GM12878 (cell line): ENCODE data around the gene PPP1R7. TPM values are rescaled to one million over a fixed set of nuclear protein-coding genes. Genes with fewer than 3 reads are reported as not detected.

Source experiments
- ATAC-seq: fragments of 200-7000 bp; cut with Tn5 transposase; 3 replicates; pipeline ENCODE4 v1.9.1; 2020; ENCODE audit warnings: mild to moderate bottlenecking, moderate library complexity
- BruUV-seq: library from RNA; stranded (reverse); fragments of 400-500 nt; replicated peaks from 2 replicates; lab custom pipeline; 2021; lab: Mats Ljungman, UMichigan
- CTCF ChIA-PET: fragments of 300-600 bp; sonication (Branson Sonifier 250); formaldehyde crosslinking; extraction: SDS; loops from one replicate; lab custom pipeline; 2021; ENCODE audit warnings: inconsistent platforms; lab: Yijun Ruan, JAX
- POLR2A ChIA-PET: fragments of 350-600 bp; formaldehyde crosslinking; extraction: SDS; loops from one replicate; lab custom pipeline; 2021; ENCODE audit warnings: inconsistent platforms; lab: Charles Lee
- RAD21 ChIA-PET: fragments of 300-600 bp; sonication (Branson Sonifier 250); formaldehyde crosslinking; loops from one replicate; lab custom pipeline; 2023; ENCODE audit warnings: antibody characterized with exemption; ENCODE audit not compliant: unreplicated experiment; lab: Charles Lee
- SMC1A ChIA-PET: fragments of 300-600 bp; sonication (Branson Sonifier 250); formaldehyde crosslinking; loops from one replicate; lab custom pipeline; 2023; ENCODE audit not compliant: unreplicated experiment, uncharacterized antibody; lab: Charles Lee
- DNase-seq: peaks from one replicate; pipeline ENCODE4 v3.0.0-alpha.2; 2011; ENCODE audit warnings: low read depth, low spot score
- FAIRE-seq: peaks from 3 replicates; lab custom pipeline; 2011; peaks lifted over from hg19 to GRCh38; lab: Jason Lieb, UNC
- H2AFZ ChIP-seq: 2 replicates; pipeline ENCODE4 v1.6.0; 2011; ENCODE audit warnings: low read depth, low read length, control low read depth; ENCODE audit not compliant: control insufficient read depth
- H3K27ac ChIP-seq: 2 replicates; pipeline ENCODE4 v1.5.1; 2011; ENCODE audit warnings: control low read depth; ENCODE audit not compliant: control insufficient read depth, insufficient read depth
- H3K27me3 ChIP-seq, 2 experiments: replicated peaks in 1 of 2; 2 replicates each; pipeline versions ENCODE4 v1.6.0 to v1.6.1; 2011; ENCODE audit warnings: low read length in 1 of 2; ENCODE audit not compliant: control insufficient read depth in 2 of 2, insufficient read depth in 2 of 2
- H3K36me3 ChIP-seq, 2 experiments: 2 replicates each; pipeline ENCODE4 v1.5.1; 2011; ENCODE audit warnings: low read length in 1 of 2; ENCODE audit not compliant: control insufficient read depth in 2 of 2, insufficient read depth in 2 of 2
- H3K4me1 ChIP-seq: 2 replicates; pipeline ENCODE4 v1.6.1; 2011; ENCODE audit warnings: mild to moderate bottlenecking, low read length, moderate library complexity, mixed read lengths; ENCODE audit not compliant: control insufficient read depth, insufficient read depth
- H3K4me2 ChIP-seq: 2 replicates; pipeline ENCODE4 v1.6.0; 2011; ENCODE audit warnings: control low read depth; ENCODE audit not compliant: control insufficient read depth, insufficient read depth
- H3K4me3 ChIP-seq: fragments of 200-600 bp; sonication (generic); 2 replicates; pipeline ENCODE4 v1.5.1; 2016
- H3K79me2 ChIP-seq: 2 replicates; pipeline ENCODE4 v1.6.0; 2011; ENCODE audit warnings: low read length; ENCODE audit not compliant: control insufficient read depth, insufficient read depth
- H3K9ac ChIP-seq: 2 replicates; pipeline ENCODE4 v1.8.0; 2011; ENCODE audit warnings: low read length, control low read depth, mixed read lengths; ENCODE audit not compliant: control insufficient read depth, insufficient read depth
- H3K9me3 ChIP-seq: replicated peaks from 3 replicates; pipeline ENCODE4 v1.5.1; 2011; ENCODE audit warnings: mild to moderate bottlenecking, low read length; ENCODE audit not compliant: control insufficient read depth, insufficient read depth
- H4K20me1 ChIP-seq: 2 replicates; pipeline ENCODE4 v1.6.0; 2011; ENCODE audit not compliant: control insufficient read depth, insufficient read depth
- ATF2 ChIP-seq: IDR thresholded peaks from 2 replicates; pipeline ENCODE4 v1.6.1; 2012; ENCODE audit warnings: low read length, inconsistent platforms
- BCL3 ChIP-seq: IDR thresholded peaks from 2 replicates; pipeline ENCODE4 v1.6.1; 2011; ENCODE audit warnings: borderline replicate concordance, low read depth, mild to moderate bottlenecking, moderate library complexity, low read length; ENCODE audit not compliant: insufficient read depth, poor library complexity, severe bottlenecking
- RUNX3 ChIP-seq: IDR thresholded peaks from 2 replicates; pipeline ENCODE4 v1.6.1; 2012; ENCODE audit warnings: low read length, inconsistent platforms
- ZNF622 ChIP-seq: fragments of 450-650 bp; IDR thresholded peaks from 2 replicates; pipeline ENCODE4 v1.6.1; 2017; ENCODE audit warnings: mild to moderate bottlenecking, inconsistent platforms
- ZSCAN29 ChIP-seq: fragments of 450-650 bp; IDR thresholded peaks from 2 replicates; pipeline ENCODE4 v1.6.1; 2017; ENCODE audit warnings: mild to moderate bottlenecking, moderate library complexity
- WGBS: methylation state at CpG from one replicate; pipeline ENCODE4 v1.1.6; 2016; ENCODE audit warnings: low lambda C conversion rate; ENCODE audit not compliant: insufficient replicate concordance, insufficient coverage; ENCODE audit errors: missing lambda C conversion rate; 5-methylcytosine and 5-hydroxymethylcytosine counted together
- in situ Hi-C: fragments of 300-500 bp; cut with MboI; formaldehyde crosslinking; loops from 9 replicates; pipeline ENCODE4 v1.14.3; 2018; ENCODE audit warnings: mixed read lengths
- intact Hi-C: fragments of 100-400 bp; cut with micrococcal nuclease; formaldehyde crosslinking; loops from one replicate; pipeline ENCODE4 v1.14.2; 2022; ENCODE audit not compliant: unreplicated experiment
- polyA plus RNA-seq, 11 experiments: library from polyadenylated mRNA; depleted of rRNA in 4 of 11; unstranded in 6 of 11; stranded (reverse) in 5 of 11; fragments of >200 nt; fragmentation: Nextera tagmentation in 4 of 11; fragmentation: Illumina TruSeq in 1 of 11; extraction: Ambion mirVana in 4 of 11; extraction: Trizol in 1 of 11; gene quantifications; 1 replicate in 1 of 11; 2 replicates in 10 of 11; pipeline versions ENCODE4 v1.2.1 to v1.2.3, GENCODE V29; 2011 to 2016; ENCODE audit warnings: inconsistent platforms in 2 of 11, missing spikeins in 2 of 11, low read depth in 1 of 11
- total RNA-seq, 4 experiments: library from RNA; depleted of rRNA in 3 of 4; stranded (reverse); fragments of >200 nt in 3 of 4; fragmentation: Illumina TruSeq in 1 of 4; extraction: Trizol in 1 of 4; gene quantifications; 2 replicates each; pipeline versions ENCODE4 v1.2.1 to v1.2.3, GENCODE V29; 2013 to 2021
- TF ChIP-seq, protein P1 (sequence below): fragments of 450-650 bp; formaldehyde crosslinking; IDR thresholded peaks from 2 replicates; pipeline ENCODE4 v1.4.0; 2020; ENCODE audit warnings: mild to moderate bottlenecking, moderate library complexity
- TF ChIP-seq, protein P2 (sequence below): fragments of 450-650 bp; IDR thresholded peaks from 2 replicates; pipeline ENCODE4 v1.6.1; 2017; ENCODE audit warnings: mild to moderate bottlenecking, low read depth, inconsistent platforms; ENCODE audit not compliant: poor library complexity, severe bottlenecking

The PPP1R7 gene
- total and polyA plus RNA-seq, 10 of the 15 experiments (the other 5 are each of a cell fraction or from before 2014, with no cell fraction given): 78.5 to 174 (median 93.7) TPM

GRCh38 chr2:241151934-241152660 is 1.8 kb downstream of the PPP1R7 start:
- H3K9ac ChIP-seq: peak overlapping the region; percentile 4; the same call in 1 of the 2 replicates
- ChIA-PET CTCF (interaction anchor here (0.5 to 4.1 kb wide), 5 partner anchors 31 to 237 kb away, joined by 3 to 36 read pairs (median 4); no protein-coding TSS in a partner anchor), SMC1A (interaction anchor here (0.6 to 6.2 kb wide), 11 partner anchors 40 to 90 kb away, joined by 3 to 49 read pairs (median 4); no protein-coding TSS in a partner anchor), RAD21 (interaction anchor here (0.6 to 3.6 kb wide), 4 partner anchors 42 to 164 kb away, joined by 3 to 62 read pairs (median 18); partner anchors contain the start of genes HDLBP, MTERF4 and SEPTIN2), POLR2A (interaction anchor here (0.9 to 3.4 kb wide), 2 partner anchors 64 to 73 kb away, joined by 4 to 12 read pairs; no protein-coding TSS in a partner anchor)
- DNase-seq (no peak), ATAC-seq (no peak), FAIRE-seq (no peak)
- no peaks in the 10 kb centered on the region for H3K27me3 ChIP-seq
- peaks cover 36% of the 10 kb centered on the region for H3K79me2 ChIP-seq
- no peak overlapping the region for H3K27ac ChIP-seq
- WGBS: 85% methylated on average over 8 of the region's 8 CpGs
- H3K4me3 ChIP-seq: 0 out of 2 replicates have a peak overlapping the region, but pooled peaks have one; percentile 74
- no peak for TF ChIP-seq BCL3
- TF ChIP-seq RUNX3: no peak
- no peak for TF ChIP-seq ZNF622
- TF ChIP-seq ATF2: no peak
- TF ChIP-seq, protein P1, sequence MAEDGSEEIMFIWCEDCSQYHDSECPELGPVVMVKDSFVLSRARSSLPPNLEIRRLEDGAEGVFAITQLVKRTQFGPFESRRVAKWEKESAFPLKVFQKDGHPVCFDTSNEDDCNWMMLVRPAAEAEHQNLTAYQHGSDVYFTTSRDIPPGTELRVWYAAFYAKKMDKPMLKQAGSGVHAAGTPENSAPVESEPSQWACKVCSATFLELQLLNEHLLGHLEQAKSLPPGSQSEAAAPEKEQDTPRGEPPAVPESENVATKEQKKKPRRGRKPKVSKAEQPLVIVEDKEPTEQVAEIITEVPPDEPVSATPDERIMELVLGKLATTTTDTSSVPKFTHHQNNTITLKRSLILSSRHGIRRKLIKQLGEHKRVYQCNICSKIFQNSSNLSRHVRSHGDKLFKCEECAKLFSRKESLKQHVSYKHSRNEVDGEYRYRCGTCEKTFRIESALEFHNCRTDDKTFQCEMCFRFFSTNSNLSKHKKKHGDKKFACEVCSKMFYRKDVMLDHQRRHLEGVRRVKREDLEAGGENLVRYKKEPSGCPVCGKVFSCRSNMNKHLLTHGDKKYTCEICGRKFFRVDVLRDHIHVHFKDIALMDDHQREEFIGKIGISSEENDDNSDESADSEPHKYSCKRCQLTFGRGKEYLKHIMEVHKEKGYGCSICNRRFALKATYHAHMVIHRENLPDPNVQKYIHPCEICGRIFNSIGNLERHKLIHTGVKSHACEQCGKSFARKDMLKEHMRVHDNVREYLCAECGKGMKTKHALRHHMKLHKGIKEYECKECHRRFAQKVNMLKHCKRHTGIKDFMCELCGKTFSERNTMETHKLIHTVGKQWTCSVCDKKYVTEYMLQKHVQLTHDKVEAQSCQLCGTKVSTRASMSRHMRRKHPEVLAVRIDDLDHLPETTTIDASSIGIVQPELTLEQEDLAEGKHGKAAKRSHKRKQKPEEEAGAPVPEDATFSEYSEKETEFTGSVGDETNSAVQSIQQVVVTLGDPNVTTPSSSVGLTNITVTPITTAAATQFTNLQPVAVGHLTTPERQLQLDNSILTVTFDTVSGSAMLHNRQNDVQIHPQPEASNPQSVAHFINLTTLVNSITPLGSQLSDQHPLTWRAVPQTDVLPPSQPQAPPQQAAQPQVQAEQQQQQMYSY (CRISPR knock-in tag): no peak
- no peak for TF ChIP-seq ZSCAN29
- TF ChIP-seq, protein P2, sequence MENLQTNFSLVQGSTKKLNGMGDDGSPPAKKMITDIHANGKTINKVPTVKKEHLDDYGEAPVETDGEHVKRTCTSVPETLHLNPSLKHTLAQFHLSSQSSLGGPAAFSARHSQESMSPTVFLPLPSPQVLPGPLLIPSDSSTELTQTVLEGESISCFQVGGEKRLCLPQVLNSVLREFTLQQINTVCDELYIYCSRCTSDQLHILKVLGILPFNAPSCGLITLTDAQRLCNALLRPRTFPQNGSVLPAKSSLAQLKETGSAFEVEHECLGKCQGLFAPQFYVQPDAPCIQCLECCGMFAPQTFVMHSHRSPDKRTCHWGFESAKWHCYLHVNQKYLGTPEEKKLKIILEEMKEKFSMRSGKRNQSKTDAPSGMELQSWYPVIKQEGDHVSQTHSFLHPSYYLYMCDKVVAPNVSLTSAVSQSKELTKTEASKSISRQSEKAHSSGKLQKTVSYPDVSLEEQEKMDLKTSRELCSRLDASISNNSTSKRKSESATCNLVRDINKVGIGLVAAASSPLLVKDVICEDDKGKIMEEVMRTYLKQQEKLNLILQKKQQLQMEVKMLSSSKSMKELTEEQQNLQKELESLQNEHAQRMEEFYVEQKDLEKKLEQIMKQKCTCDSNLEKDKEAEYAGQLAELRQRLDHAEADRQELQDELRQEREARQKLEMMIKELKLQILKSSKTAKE: no peak
- H4K20me1 ChIP-seq: no peaks in the 10 kb centered on the region
- peak overlapping the region; percentile 27 for H3K4me2 ChIP-seq
- no TSS peak for BruUV-seq
- H3K9me3 ChIP-seq: no peaks in the 10 kb centered on the region
- intact Hi-C loops: no loop called here
- no peak overlapping the region for H2AFZ ChIP-seq
- H3K36me3 ChIP-seq: peaks cover 4 to 12% of the 10 kb centered on the region in 2 experiments; a peak in 3 of 4 replicates
- peaks cover 19% of the 10 kb centered on the region for H3K4me1 ChIP-seq
- in situ Hi-C loops: no loop called here
